ENCODE measurements around the gene GAN. TPM values are rescaled to one million over a fixed set of nuclear protein-coding genes. Genes with fewer than 3 reads are reported as not detected.

GAN gene
- total RNA-seq, 1 donor from 2014 or later: 5.6 TPM

DNA sequence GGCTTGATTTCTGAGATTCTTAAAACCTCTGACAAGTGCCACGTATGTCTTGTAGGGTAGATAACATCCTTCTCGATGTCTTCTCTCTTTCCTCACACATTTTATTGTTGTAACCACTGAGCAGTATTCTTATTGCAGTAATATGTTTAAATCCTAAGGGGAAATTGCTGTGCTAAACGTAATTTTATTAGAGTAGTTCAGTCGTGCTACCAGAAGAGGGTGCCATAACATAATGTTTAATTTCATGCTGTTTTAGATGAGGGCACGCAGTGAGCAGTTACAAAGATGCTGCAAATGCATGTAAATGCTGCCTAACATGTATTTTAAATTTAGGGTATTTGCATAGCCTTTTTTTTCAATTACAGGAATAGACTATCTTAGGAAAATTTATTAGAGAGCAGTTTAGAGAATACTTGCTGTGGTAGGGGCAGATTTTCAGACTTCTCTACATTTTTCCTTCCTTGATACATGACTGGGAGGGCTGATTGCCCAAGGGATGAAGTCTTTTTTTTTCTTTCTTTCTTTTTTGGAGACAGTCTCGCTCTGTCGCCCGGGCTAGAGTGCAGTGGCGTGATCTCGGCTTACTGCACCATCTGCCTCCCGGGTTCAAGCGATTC lies 51.7 kb downstream of the GAN start:
- DNase-seq (ENCODE audit: low read depth): no peak

GRCh38 chr16:81367821-81368220 lies 53.1 kb downstream of the GAN start:
- H3K4me3 ChIP-seq (ENCODE audit: low read depth, low read length): no peak overlapping the region

More for the DNA sequence above, 51.7 kb downstream of the GAN start:
- no peak overlapping the region for H3K4me3 ChIP-seq (ENCODE audit: low read depth, low read length)
- TF ChIP-seq, protein P1, sequence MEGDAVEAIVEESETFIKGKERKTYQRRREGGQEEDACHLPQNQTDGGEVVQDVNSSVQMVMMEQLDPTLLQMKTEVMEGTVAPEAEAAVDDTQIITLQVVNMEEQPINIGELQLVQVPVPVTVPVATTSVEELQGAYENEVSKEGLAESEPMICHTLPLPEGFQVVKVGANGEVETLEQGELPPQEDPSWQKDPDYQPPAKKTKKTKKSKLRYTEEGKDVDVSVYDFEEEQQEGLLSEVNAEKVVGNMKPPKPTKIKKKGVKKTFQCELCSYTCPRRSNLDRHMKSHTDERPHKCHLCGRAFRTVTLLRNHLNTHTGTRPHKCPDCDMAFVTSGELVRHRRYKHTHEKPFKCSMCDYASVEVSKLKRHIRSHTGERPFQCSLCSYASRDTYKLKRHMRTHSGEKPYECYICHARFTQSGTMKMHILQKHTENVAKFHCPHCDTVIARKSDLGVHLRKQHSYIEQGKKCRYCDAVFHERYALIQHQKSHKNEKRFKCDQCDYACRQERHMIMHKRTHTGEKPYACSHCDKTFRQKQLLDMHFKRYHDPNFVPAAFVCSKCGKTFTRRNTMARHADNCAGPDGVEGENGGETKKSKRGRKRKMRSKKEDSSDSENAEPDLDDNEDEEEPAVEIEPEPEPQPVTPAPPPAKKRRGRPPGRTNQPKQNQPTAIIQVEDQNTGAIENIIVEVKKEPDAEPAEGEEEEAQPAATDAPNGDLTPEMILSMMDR (conservative IDR thresholded peaks at IDR 0.05; ENCODE audit: low read depth, low read length): peak; percentile 70

GRCh38 chr16:81369888-81370504 lies 55.2 kb downstream of the GAN start:
- no peak overlapping the region for H3K4me3 ChIP-seq (ENCODE audit: low read depth, low read length)
- no peak for DNase-seq (ENCODE audit: low read depth)
- TF ChIP-seq, protein P1 (conservative IDR thresholded peaks at IDR 0.05; ENCODE audit: low read depth, low read length): no peak

More at GRCh38 chr16:81367821-81368220, 53.1 kb downstream of the GAN start:
- TF ChIP-seq, protein P1 (conservative IDR thresholded peaks at IDR 0.05; ENCODE audit: low read depth, low read length): no peak
- no peak for DNase-seq (ENCODE audit: low read depth)

- no peak for DNase-seq (ENCODE audit: low read depth)
- H3K4me3 ChIP-seq (ENCODE audit: low read depth, low read length): no peak overlapping the region
- TF ChIP-seq, protein P1 (conservative IDR thresholded peaks at IDR 0.05; ENCODE audit: low read depth, low read length): no peak
Measured at GRCh38 chr16:81371106-81371505, 56.3 kb downstream of the GAN start.

- H3K4me3 ChIP-seq (ENCODE audit: low read depth, low read length): no peak overlapping the region
- TF ChIP-seq, protein P1 (conservative IDR thresholded peaks at IDR 0.05; ENCODE audit: low read depth, low read length): no peak
- DNase-seq (ENCODE audit: low read depth): no peak
Measured at GRCh38 chr16:81374550-81374949, 59.8 kb downstream of the GAN start.

DNA sequence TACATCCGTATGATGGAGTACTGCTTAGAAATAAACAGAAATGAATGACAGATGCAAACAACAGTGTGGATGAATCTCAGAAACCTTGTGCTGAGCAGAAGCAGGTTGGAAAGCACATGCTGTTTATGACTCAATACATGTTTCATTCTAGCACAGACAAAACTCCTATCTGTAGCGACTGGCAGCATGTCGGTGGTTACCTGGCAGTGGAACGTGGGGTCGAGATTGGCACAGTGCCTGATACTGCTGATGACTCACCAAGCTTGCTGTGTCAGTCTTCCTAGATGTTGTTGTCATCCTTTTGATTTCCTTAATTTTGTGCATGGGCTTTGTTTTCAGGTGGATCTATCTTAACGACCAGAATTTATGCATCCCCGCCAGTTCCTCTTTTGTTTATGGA lies 62.1 kb downstream of the GAN start:
- H3K4me3 ChIP-seq (ENCODE audit: low read depth, low read length): no peak overlapping the region
- no peak for DNase-seq (ENCODE audit: low read depth)
- TF ChIP-seq, protein P1 (conservative IDR thresholded peaks at IDR 0.05; ENCODE audit: low read depth, low read length): no peak

GRCh38 chr16:81378049-81378448 lies 63.3 kb downstream of the GAN start:
- DNase-seq (ENCODE audit: low read depth): no peak
- TF ChIP-seq, protein P1 (conservative IDR thresholded peaks at IDR 0.05; ENCODE audit: low read depth, low read length): no peak
- no peak overlapping the region for H3K4me3 ChIP-seq (ENCODE audit: low read depth, low read length)

Data from epithelial cell of proximal tubule (primary cell).